GM12892 (cell line): ENCODE results near the gene GLUL. TPM values are rescaled to one million over a fixed set of nuclear protein-coding genes. Genes with fewer than 3 reads are reported as not detected.

ENCODE experiments used
- DNase-seq: peaks from one replicate; pipeline ENCODE4 v3.0.0; 2011; ENCODE audit not compliant: insufficient read length
- FAIRE-seq: peaks from 2 replicates; lab custom pipeline; 2011; peaks lifted over from hg19 to GRCh38; lab: Jason Lieb, UNC
- POLR2A ChIP-seq: IDR thresholded peaks from 2 replicates; pipeline ENCODE4 v1.6.1; 2011; ENCODE audit warnings: low read depth, low read length, control low read depth
- POLR2AphosphoS5 ChIP-seq: IDR thresholded peaks from 2 replicates; pipeline ENCODE4 v1.6.1; 2011; ENCODE audit warnings: low read depth, low read length, control low read depth
- TAF1 ChIP-seq: IDR thresholded peaks from 2 replicates; pipeline ENCODE4 v1.6.1; 2011; ENCODE audit warnings: low read depth, mild to moderate bottlenecking, control low read depth, low read length, borderline replicate concordance
- polyA plus RNA-seq: library from polyadenylated mRNA; unstranded; fragments of >200 nt; gene quantifications from one replicate; pipeline ENCODE4 v1.2.1, GENCODE V29; 2012; ENCODE audit warnings: missing spikeins, inconsistent platforms; ENCODE audit not compliant: missing spikeins

The GLUL gene
- polyA plus RNA-seq, result 167 TPM

DNA sequence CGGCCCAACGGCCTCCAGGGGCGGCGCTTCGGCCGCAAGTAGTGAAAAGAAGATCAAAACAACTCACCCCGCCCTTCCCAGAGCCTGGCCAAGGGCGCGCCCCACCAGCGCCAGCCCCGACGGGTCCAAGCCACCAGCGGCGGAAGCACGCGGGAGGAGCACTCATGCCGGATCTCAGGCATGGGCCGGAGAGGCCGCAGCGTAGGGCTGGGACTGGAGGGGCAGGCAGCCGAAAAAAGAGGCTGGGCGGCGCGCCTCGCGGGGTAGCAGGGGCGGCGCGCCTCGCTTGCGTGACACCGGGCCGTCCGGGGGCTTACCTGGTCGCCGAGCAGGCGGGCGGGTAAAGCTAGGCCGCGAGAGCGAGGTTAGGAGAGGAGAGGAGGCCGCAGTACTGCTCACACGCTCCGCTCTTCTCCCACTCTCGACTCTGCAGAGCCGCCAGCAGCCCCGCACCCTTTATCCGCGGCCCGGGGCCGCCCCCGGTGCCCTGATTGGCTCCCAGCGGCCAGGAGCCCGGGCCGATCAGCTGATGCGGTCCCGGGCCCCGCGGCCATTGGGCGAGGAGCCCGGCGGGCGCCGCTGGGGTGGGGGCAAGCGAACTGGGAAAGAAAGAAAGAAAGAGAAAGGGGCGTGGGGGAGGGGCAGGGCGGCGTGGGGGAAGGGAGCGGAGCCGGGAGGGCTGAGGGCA lies at the start of gene GLUL:
Gene GLUL (minus strand): TSS at position 429 of the 688 bp plus-strand sequence. CDS start 3,053 bp downstream, outside the sequence.
- peak; percentile 79 for FAIRE-seq
- DNase-seq, result peak; percentile 81
- TF ChIP-seq POLR2A (peak; percentile 99), POLR2AphosphoS5 (peak; percentile 97), TAF1 (no peak)

DNA sequence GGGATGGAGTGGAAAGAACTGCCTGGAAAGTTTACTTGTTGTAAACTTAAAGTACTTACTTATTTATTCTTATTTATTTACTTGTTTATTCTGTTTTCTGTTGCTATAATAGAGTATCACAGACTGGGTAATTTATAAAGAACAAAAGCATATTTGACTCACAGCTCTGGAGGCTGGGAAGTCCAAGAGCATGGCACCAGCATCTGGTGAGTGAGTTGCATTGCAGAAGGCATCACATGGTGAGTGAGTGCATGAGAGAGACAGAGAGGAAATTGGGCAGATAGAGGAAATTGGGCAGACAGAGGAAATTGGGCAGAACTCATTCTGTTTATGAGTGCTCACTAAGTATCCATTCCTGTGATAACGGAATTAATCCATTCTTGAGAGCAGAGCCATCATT lies 46.7 kb upstream of the GLUL start:
- FAIRE-seq (no peak), DNase-seq (no peak)
- TF ChIP-seq POLR2AphosphoS5 (no peak), POLR2A (no peak), TAF1 (no peak)

DNA sequence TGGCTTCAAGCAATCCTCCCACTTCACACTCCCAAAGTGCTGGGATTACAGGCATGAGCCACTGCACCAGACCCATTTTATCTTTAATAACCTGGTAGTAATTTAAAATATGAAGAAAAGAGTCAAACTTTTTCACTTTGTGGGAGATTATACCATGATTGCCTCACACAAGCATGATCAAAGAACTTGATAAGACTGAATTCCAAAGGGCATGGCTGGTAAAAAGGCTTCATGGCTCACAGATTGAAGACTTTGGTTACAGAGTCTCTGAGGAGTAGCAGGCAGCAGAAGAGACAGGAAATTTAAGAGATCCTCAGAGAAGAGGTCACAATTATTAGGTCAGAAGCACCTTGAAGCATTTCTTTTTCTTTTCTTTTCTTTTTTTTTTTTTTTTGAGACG lies 42.0 kb upstream of the GLUL start:
- no peak for DNase-seq
- FAIRE-seq, result no peak
- no peak for TF ChIP-seq TAF1
- TF ChIP-seq POLR2AphosphoS5, result no peak
- TF ChIP-seq POLR2A, result no peak

DNA sequence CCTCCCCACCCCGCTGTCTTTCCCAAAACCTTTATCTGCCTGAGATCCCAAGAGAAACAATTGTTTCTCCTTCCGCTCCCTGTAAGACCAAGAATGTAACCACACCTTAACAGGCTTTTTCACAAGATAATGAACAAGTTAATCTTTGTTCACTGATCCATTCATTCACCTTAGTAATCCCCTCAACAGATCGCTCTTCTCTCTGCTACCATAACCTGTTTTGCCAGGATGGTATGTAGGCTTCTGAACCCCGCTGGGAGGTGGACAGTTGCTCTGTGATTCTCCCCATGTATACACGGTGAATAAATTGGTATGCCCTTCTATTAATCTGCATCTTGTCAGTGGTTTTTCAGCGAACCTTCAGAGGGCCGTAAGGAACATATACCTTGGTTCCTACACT lies 39.7 kb upstream of the GLUL start:
- FAIRE-seq, result no peak
- no peak for TF ChIP-seq POLR2AphosphoS5
- no peak for TF ChIP-seq POLR2A
- no peak for TF ChIP-seq TAF1
- no peak for DNase-seq

DNA sequence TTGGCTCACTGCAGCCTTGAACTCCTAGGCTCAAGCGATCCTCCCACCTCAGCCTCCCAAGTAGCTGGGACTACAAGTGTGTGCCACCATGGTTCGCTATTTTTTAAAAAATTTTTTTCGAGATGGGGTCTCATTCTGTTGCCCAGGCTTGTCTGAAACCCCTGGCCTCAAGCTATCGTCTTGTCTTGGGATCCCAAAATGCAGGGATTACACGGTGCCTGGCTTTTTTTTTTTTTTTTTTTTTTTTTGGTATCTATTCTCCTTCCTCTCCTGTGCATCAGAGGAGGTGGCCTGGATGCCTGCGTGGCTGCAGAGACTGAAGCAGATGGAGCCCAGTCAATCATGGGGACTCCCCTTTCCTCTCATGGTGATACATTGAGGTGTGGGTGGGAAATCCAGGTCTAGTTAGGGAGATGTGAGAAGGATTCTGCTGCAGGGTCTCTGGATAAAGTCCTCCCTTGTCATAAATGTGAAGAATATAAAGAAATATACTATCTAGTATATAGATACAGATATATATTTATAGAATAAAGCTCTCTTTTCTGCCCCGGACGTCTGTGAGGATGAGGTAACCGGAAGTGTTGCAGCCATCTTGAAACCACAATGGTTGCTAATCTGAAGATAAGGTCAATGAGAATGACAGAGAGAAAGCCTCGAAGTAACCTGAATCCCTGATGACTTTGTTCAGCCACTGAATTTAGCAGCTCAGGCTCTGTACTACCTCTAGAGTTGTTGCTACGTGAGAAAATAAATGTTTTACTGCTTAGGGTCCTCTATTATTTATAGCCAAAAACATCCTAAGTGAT lies 38.9 kb upstream of the GLUL start:
- TF ChIP-seq POLR2AphosphoS5 (no peak), POLR2A (no peak), TAF1 (no peak)
- DNase-seq (no peak), FAIRE-seq (peak; percentile 71)

DNA sequence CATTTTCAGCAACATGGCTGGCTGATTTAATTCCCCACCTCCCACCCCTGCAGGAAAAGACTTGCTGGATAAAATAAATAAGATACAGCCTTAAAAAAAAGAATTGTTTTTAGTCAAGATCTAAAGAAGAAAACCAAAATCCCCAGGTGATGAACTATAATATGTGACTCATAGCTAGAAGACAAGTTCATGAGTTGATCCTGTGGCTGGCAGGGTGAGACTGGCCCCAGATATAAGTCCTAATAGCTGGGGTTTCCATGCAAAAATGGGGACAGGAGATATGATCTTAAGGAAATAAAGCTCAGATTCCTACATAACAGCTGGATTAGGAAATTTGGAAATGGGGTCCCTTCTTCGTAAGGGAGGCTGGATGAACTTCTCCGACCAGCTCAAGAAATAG lies 36.5 kb upstream of the GLUL start:
- TF ChIP-seq POLR2A, result no peak
- TF ChIP-seq TAF1, result no peak
- no peak for TF ChIP-seq POLR2AphosphoS5
- DNase-seq (no peak), FAIRE-seq (no peak)

DNA sequence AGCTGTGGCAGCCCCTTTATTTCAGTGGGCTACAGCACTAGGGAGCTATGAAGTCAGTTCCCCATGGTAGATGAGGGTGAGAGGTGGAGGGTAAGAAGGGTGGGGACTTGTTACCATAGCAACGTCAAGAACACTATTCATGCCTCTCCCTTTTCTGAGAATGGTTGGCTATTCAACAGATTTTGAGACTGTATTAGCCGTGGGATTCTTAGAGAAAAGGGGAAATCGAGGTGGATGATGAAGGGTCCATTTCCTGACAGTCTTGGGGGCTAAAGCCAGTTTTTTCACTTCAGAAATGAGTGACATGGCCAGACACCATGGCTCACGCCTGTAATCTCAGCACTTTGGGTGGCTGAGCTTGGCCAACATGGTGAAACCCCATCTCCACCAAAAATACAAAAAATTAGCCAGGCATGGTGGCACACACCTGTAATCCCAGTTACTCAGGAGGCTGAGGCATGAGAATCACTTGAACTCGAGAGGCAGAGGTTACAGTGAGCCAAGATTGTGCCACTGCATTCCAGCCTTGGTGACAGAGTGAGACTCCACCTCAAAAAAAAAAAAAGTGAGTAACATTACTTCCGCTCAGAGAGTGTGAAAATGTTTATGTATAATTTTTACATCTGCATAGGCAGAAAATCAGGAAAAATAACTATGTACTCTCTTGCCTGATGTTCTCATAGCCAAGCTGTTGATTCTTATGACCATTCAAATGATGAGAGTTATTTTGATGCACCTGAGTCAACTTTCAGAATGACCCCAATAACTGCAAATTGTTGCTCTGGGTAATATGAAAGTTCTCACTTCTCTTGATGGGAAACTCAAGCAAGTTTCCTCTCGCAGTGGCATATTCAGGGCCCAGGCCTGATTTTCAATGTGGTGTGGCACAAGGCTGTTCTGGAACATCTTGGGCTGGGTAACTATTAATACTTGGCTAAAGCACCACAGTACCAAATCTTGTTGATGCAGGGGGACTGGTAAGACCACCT lies 35.1 kb upstream of the GLUL start:
- peak; percentile 92 for FAIRE-seq
- TF ChIP-seq TAF1, result no peak
- DNase-seq, result no peak

DNA sequence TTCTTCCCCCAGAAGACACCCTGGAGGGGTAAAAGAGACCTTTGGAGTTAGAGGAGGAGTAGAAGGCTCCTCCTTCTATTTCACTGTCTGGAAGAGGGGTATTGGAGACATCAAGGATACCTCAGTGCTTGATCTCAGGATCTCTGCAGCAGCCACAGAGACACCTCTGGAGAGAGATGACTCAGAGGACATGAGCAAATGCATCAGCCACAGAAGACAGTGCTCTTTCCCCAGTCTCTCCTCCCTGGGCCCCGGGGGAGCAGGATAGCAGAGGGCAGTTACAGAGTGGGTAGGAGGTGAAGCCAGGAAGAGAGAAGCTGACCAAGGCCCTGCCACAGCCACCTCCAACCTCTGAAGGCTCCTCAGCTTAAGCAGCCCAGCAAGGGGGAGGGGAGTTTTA lies 24.2 kb upstream of the GLUL start:
- no peak for FAIRE-seq
- TF ChIP-seq POLR2AphosphoS5, result no peak
- TF ChIP-seq POLR2A, result no peak
- no peak for TF ChIP-seq TAF1
- no peak for DNase-seq

DNA sequence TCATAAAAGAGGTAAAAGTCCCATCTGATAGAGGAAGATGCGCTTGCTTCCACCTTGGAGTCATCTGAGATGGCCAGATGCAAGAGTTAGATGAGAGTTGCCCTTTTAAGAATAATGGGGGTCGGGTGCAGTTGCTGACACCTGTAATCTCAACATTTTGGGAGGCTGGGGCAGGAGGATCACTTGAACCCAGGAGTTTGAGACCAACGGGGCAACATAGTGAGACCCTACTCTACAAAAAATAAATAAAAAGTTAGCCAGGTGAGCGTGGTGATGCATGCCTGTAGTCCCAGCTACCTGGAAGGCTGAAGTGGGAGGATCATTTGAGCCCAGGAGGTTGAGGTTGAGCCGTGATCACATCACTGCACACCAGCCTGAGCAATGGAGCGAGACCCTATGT lies 22.4 kb upstream of the GLUL start:
- DNase-seq (no peak), FAIRE-seq (no peak)
- TF ChIP-seq POLR2A (no peak), POLR2AphosphoS5 (no peak), TAF1 (no peak)

DNA sequence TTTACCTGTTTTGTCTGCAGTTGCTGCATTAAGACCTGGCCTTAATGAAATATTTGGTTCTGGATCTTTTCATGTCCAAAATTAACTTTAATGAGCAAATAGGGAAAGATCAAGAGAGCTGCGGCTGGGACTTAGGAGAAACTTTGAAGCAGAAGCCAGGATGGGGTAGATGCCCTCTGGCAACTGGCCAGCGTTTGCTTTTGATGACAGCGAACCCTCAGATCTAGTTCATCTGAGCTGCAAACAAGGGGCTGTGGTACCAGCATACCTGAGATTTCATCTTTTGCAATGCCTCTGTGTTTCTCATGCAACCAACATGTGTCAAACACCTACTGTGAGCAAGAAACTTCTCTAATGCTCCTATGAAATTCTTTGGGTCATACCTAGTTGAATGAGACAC lies 21.9 kb upstream of the GLUL start:
- FAIRE-seq (no peak), DNase-seq (no peak)
- TF ChIP-seq POLR2AphosphoS5, result no peak
- TF ChIP-seq TAF1, result no peak
- TF ChIP-seq POLR2A, result no peak
